Right renal cortex interstitium (tissue), 3 donors: ENCODE data around the gene ARID3B. TPM values are rescaled to one million over a fixed set of nuclear protein-coding genes. Genes with fewer than 3 reads are reported as not detected.
A peak's percentile ranks its signal among the peaks of the same experiment; 100 is the strongest.

Source experiments
- DNase-seq, 3 donors: peaks; one replicate each; pipeline ENCODE4 v3.0.0-alpha.2; 2013; ENCODE audit warnings: low read depth in 3 of 3, low spot score in 2 of 3
- polyA plus RNA-seq, 3 donors: library from polyadenylated mRNA; unstranded; fragments of 120-200 nt; gene quantifications; one replicate each; pipeline ENCODE4 v1.2.1, GENCODE V29; 2013; ENCODE audit not compliant: insufficient read length in 3 of 3

Gene ARID3B
- polyA plus RNA-seq, 3 donors, result 11.4 to 12.1 (median 11.5) TPM

- DNase-seq, result no peak
Observed at GRCh38 chr15:74633781-74634180, 92.8 kb downstream of the ARID3B start.

- no peak for DNase-seq
Observed at GRCh38 chr15:74635228-74635627, 94.2 kb downstream of the ARID3B start.

- DNase-seq, result no peak
Observed at GRCh38 chr15:74636984-74637383, 96.0 kb downstream of the ARID3B start.

DNA sequence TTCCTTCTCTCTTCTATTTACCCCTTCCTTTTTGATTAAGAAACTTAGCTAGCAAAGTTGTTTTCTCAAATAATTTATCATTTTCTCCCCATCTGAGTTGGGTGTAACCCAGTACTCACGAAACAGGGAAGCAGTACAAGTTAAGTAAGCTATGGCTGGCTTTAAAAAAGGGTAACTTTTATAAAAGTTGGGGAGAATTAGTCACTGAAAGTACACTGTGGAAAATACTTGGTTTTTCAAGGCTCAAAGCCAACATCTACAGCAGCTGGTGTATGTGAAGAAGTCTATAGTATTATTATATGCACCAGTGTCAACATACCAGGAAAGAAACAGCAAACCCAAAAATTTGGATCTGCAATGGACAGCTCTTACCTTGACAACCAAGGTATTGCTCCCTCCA lies 100.1 kb downstream of the ARID3B start:
- DNase-seq, result no peak

DNA sequence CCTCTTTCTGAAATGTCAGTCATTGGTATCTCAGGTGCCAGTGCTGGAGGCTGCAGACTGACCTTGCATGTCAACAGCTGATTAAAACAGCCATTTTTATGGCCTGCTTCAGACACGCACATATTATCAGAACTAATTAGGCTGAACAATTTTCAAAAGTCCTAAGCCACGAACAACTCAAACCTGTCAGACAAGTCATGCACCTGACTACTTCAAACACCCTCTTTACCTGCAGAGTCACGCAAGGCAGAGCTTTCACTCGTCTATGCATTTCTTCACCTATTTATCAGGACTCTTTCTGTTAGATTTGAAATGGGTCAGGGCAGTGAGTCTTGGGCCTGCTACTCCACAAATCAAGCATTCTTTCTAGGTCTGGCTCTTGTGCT lies 101.3 kb downstream of the ARID3B start:
- DNase-seq, result peak in 1 of 3 donors; percentile 15

DNA sequence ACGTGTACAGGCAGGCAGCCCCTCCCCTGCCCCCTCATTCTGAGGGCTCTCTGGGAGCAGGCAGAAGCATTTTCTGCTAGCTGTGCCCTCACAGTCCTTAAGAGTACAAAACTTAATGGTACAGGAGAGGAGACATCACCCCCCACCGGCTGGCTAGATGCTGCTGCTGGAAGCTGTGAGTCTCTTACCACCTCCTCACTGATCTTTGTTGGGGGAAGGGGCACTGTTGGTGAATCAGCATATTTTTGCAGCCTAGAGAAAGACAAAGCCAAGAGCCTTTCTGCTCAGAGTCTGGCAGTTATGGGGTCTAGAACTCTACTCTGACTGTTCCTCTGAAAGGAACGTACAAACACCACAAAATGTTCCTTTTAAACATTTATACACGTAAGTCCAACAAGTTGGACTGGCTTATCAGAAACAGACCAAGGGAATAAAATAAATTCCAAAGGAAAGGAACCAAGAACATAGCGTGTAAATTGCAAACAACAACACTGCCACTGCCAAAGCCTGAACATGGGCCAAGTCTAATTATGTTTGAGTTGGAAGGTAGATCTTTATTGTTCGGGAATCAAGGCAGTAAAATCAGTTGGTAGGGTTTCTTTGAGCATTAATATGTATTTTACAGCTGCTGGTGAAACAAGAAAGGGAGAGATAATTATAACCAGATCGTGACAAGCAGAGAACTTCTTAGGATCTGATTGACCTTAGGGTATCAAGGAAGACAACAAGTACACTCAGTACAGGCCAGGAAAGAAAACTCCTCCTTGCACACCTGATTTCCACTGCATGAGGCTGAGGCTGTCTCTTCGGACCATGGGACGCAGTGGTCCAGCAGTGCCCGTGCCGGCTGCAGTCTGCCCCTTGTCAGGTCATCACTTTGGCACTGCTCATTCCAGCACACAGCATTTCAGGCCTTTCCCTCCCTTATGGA lies 102.0 kb downstream of the ARID3B start:
- DNase-seq, result no peak

DNA sequence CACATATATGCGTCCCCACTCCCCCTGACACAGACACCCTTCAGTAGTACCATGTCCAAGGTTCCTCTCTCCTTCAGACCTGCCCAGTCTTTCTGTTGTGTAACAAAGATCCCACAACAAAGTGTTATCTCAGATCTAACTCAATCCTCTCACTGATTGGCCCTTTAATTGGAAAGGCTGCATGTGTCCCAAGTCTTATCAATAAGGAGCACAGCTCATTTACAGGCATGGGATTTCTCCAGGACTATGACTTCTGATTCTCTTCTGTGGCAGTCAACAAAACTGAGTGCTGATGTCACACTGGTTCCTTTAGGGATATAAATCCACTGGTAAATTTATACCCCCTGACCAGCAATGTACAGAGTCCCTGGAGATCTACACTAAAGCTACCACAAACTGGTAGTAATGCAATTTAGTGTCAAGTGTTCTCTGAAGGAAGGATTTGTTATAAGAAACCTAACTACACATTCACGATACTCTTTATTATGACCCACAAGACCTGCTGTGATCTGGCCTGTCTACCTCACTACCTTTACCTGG lies 102.7 kb downstream of the ARID3B start:
- no peak for DNase-seq

GRCh38 chr15:74646480-74646879 lies 105.5 kb downstream of the ARID3B start:
- no peak for DNase-seq

Other genes starting within 250 kb of the ARID3B start
- 1 to 10 TPM in 2 of 3 donors, under 1 TPM in 1; 0.90 to 1.6 (median 1.2) TPM for gene CYP11A1, start 173.6 kb upstream of the ARID3B start, polyA plus RNA-seq
- 1 to 10 TPM; 5.2 to 6.6 (median 5.9) TPM for gene SEMA7A, start 107.3 kb upstream of the ARID3B start, polyA plus RNA-seq
- gene UBL7, start 80.1 kb upstream of the ARID3B start, polyA plus RNA-seq, result 10 to 100 TPM; 65.0 to 71.4 (median 69.2) TPM
- gene CLK3, start 74.6 kb downstream of the ARID3B start, polyA plus RNA-seq, result 10 to 100 TPM; 62.5 to 73.9 (median 65.6) TPM
- gene EDC3, start 154.8 kb downstream of the ARID3B start, polyA plus RNA-seq, result 10 to 100 TPM; 38.6 to 43.2 (median 41.9) TPM
- under 1 TPM in 2 of 3 donors, not detected in 1; 0.07 TPM for gene CYP1A1, start 184.3 kb downstream of the ARID3B start, polyA plus RNA-seq
- gene CYP1A2, start 207.6 kb downstream of the ARID3B start, polyA plus RNA-seq, result under 1 TPM; 0.10 to 0.18 (median 0.11) TPM
- gene CSK, start 240.9 kb downstream of the ARID3B start, polyA plus RNA-seq, result 10 to 100 TPM; 37.6 to 54.0 (median 39.3) TPM